Esophagus (tissue), 2 donors: ENCODE results near the gene DSTN. TPM values are rescaled to one million over a fixed set of nuclear protein-coding genes. Genes with fewer than 3 reads are reported as not detected.

ENCODE experiments used
- H3K27ac ChIP-seq, 2 donors: one replicate each; pipeline ENCODE4 v1.5.1; 2013; ENCODE audit warnings: low read depth in 2 of 2, mild to moderate bottlenecking in 2 of 2, inconsistent platforms in 1 of 2, low read length in 1 of 2, moderate library complexity in 1 of 2
- H3K27me3 ChIP-seq, 2 donors: one replicate each; pipeline ENCODE4 v1.6.1; 2013; ENCODE audit warnings: low read length in 2 of 2, control low read depth in 1 of 2, mild to moderate bottlenecking in 1 of 2; ENCODE audit not compliant: insufficient read depth in 2 of 2, control insufficient read depth in 1 of 2
- H3K36me3 ChIP-seq, 2 donors: one replicate each; pipeline ENCODE4 v1.6.1; 2013; ENCODE audit warnings: low read length in 1 of 2; ENCODE audit not compliant: control insufficient read depth in 2 of 2, insufficient read depth in 2 of 2
- H3K4me1 ChIP-seq, 2 donors: one replicate each; pipeline ENCODE4 v1.6.1; 2013; ENCODE audit warnings: low read length in 1 of 2; ENCODE audit not compliant: control insufficient read depth in 2 of 2, insufficient read depth in 2 of 2
- H3K4me3 ChIP-seq, 2 donors: one replicate each; pipeline ENCODE4 v1.5.1; 2013; ENCODE audit warnings: low read length in 2 of 2, mild to moderate bottlenecking in 2 of 2, low read depth in 1 of 2, moderate library complexity in 1 of 2
- H3K9me3 ChIP-seq, 2 donors: one replicate each; pipeline ENCODE4 v1.6.1; 2013; ENCODE audit warnings: mild to moderate bottlenecking in 2 of 2, low read depth in 1 of 2, low read length in 1 of 2, moderate library complexity in 1 of 2; ENCODE audit not compliant: control insufficient read depth in 2 of 2, insufficient read depth in 1 of 2
- WGBS, 2 donors: extraction: QIAGEN DNeasy Blood & Tissue Kit; methylation state at CpG; one replicate each; pipeline ENCODE4 v1.1.7; 2013; 5-methylcytosine and 5-hydroxymethylcytosine counted together
- polyA plus RNA-seq, 2 donors: library from polyadenylated mRNA; stranded (reverse); fragments of 200-250 nt; gene quantifications; one replicate each; pipeline ENCODE4 v1.2.3, GENCODE V29; 2013
- donor health status: healthy with polysubstance abuse.
- donor health status: Bipolar disorder and iron deficiency.

Gene DSTN
- polyA plus RNA-seq, 2 donors, result 301 to 455 TPM

GRCh38 chr20:17630806-17631195 lies 60.9 kb downstream of the DSTN start:
- Histone ChIP-seq H3K4me3 (no peak overlapping the region), H3K9me3 (no peaks in the 10 kb centered on the region), H3K27ac (no peak overlapping the region), H3K36me3 (peaks cover 4 to 69% of the 10 kb centered on the region in 2 donors), H3K27me3 (no peaks in the 10 kb centered on the region), H3K4me1 (peaks cover 0 to 4% of the 10 kb centered on the region in 2 donors)
- 75 to 89% methylated on average over 6 of the region's 6 CpGs for WGBS, 2 donors

GRCh38 chr20:17631576-17632319 lies 61.9 kb downstream of the DSTN start:
- Histone ChIP-seq H3K27ac (no peak overlapping the region), H3K4me3 (no peak overlapping the region), H3K36me3 (peaks cover 4 to 72% of the 10 kb centered on the region in 2 donors), H3K9me3 (no peaks in the 10 kb centered on the region), H3K4me1 (peaks cover 0 to 7% of the 10 kb centered on the region in 2 donors), H3K27me3 (no peaks in the 10 kb centered on the region)
- 81 to 91% methylated on average over 9 of the region's 9 CpGs for WGBS, 2 donors

GRCh38 chr20:17633221-17633849 lies 63.5 kb downstream of the DSTN start:
- Histone ChIP-seq H3K9me3 (no peaks in the 10 kb centered on the region), H3K27me3 (no peaks in the 10 kb centered on the region), H3K4me1 (peaks cover 0 to 7% of the 10 kb centered on the region in 2 donors), H3K4me3 (no peak overlapping the region), H3K36me3 (peaks cover 4 to 75% of the 10 kb centered on the region in 2 donors), H3K27ac (no peak overlapping the region)
- WGBS, 2 donors, result 91 to 96% methylated on average over 13 of the region's 13 CpGs

- WGBS, 2 donors, result 76 to 77% methylated on average over 18 of the region's 18 CpGs
- H3K9me3 ChIP-seq, result no peaks in the 10 kb centered on the region
- H3K27me3 ChIP-seq, result no peaks in the 10 kb centered on the region
- H3K4me3 ChIP-seq, result no peak overlapping the region
- H3K4me1 ChIP-seq, result peaks cover 0 to 7% of the 10 kb centered on the region in 2 donors
- peak overlapping the region in 1 of 2 donors; percentile 3 for H3K27ac ChIP-seq
- peaks cover 4 to 74% of the 10 kb centered on the region in 2 donors for H3K36me3 ChIP-seq
Measured at GRCh38 chr20:17633850-17634500, 64.1 kb downstream of the DSTN start.

- Histone ChIP-seq H3K4me1 (peaks cover 0 to 7% of the 10 kb centered on the region in 2 donors), H3K4me3 (no peak overlapping the region), H3K36me3 (peaks cover 4 to 70% of the 10 kb centered on the region in 2 donors), H3K9me3 (no peaks in the 10 kb centered on the region), H3K27me3 (no peaks in the 10 kb centered on the region), H3K27ac (peak overlapping the region; percentile 7 to 36)
- 68 to 71% methylated on average over 13 of the region's 13 CpGs for WGBS, 2 donors
Measured at GRCh38 chr20:17634661-17635331, 64.9 kb downstream of the DSTN start.

- 73 to 76% methylated on average over 25 of the region's 25 CpGs for WGBS, 2 donors
- H3K36me3 ChIP-seq, result peaks cover 4 to 74% of the 10 kb centered on the region in 2 donors
- no peaks in the 10 kb centered on the region for H3K27me3 ChIP-seq
- H3K27ac ChIP-seq, result peak overlapping the region in 1 of 2 donors; percentile 17
- no peaks in the 10 kb centered on the region for H3K9me3 ChIP-seq
- H3K4me3 ChIP-seq, result no peak overlapping the region
- H3K4me1 ChIP-seq, result peaks cover 0 to 7% of the 10 kb centered on the region in 2 donors
Measured at GRCh38 chr20:17635332-17636244, 65.7 kb downstream of the DSTN start.

GRCh38 chr20:17636523-17637412 lies 66.9 kb downstream of the DSTN start:
- H3K4me3 ChIP-seq, result no peak overlapping the region
- peaks cover 0 to 7% of the 10 kb centered on the region in 2 donors for H3K4me1 ChIP-seq
- no peaks in the 10 kb centered on the region for H3K27me3 ChIP-seq
- no peak overlapping the region for H3K27ac ChIP-seq
- no peaks in the 10 kb centered on the region for H3K9me3 ChIP-seq
- 72 to 85% methylated on average over 24 of the region's 24 CpGs for WGBS, 2 donors
- H3K36me3 ChIP-seq, result peaks cover 4 to 80% of the 10 kb centered on the region in 2 donors

GRCh38 chr20:17637413-17637780 lies 67.5 kb downstream of the DSTN start:
- WGBS, 2 donors, result 77 to 83% methylated on average over 4 of the region's 4 CpGs
- Histone ChIP-seq H3K4me1 (peaks cover 0 to 7% of the 10 kb centered on the region in 2 donors), H3K9me3 (no peaks in the 10 kb centered on the region), H3K4me3 (no peak overlapping the region), H3K27me3 (no peaks in the 10 kb centered on the region), H3K27ac (no peak overlapping the region), H3K36me3 (peaks cover 4 to 82% of the 10 kb centered on the region in 2 donors)
